ENCODE data around the gene ARHGEF10L.

ARHGEF10L gene

DNA sequence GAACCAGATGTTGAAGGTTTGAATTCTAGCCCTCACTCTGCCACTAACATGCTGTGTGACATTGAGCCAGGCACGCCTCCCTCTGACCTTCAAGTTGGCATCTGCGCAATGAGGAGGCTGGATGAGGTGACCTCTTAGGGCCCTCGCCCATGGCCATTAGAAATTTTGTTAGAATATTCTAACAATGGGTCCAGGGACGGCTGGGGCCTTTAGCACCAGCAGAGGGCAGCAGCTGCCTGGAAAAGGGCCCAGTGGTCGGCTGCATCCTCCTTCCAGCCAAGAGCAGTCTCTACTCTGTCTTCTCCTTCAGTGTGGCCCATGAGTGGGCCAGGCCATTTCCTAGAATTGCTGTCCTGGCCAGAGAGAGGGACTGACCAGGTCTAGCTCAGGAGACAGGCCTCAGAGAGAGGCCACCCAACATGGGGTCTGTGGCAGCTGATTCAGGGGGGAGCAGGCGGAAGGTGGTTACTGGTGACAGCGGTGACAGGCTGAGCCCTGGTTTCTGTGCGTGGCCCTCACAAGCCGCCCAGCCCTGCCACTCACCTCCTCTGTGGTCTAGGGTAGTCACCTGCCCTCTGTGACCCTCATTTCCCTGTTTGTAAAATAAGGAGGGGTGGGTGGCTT, 114.3 kb downstream of the ARHGEF10L start:
- DNase-seq (ENCODE audit: low read depth): no peak
- H3K4me3 ChIP-seq (ENCODE audit: low read length): no peak overlapping the region
- TF ChIP-seq, protein P1, sequence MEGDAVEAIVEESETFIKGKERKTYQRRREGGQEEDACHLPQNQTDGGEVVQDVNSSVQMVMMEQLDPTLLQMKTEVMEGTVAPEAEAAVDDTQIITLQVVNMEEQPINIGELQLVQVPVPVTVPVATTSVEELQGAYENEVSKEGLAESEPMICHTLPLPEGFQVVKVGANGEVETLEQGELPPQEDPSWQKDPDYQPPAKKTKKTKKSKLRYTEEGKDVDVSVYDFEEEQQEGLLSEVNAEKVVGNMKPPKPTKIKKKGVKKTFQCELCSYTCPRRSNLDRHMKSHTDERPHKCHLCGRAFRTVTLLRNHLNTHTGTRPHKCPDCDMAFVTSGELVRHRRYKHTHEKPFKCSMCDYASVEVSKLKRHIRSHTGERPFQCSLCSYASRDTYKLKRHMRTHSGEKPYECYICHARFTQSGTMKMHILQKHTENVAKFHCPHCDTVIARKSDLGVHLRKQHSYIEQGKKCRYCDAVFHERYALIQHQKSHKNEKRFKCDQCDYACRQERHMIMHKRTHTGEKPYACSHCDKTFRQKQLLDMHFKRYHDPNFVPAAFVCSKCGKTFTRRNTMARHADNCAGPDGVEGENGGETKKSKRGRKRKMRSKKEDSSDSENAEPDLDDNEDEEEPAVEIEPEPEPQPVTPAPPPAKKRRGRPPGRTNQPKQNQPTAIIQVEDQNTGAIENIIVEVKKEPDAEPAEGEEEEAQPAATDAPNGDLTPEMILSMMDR (conservative IDR thresholded peaks at IDR 0.05; ENCODE audit: low read depth, low read length): peak; percentile 84

DNA sequence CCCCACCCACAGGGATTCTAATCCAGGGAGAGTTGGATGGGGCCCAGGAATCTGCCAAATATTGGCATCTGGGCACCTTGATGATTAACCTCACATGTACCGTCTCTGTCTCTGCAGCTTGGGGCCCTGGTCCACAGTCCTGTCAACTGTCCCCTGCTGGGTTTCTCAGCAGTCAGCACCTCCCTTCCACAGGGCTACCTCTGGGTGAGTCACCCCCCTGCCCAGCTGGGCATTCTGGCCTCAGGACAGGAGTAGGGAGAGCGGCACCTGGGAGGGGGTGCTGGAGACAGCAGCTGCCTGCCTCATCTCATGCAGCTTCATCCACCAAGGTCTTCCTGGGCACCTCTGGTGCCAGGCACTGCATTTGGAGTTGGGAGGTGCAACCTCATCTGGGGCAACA, 115.0 kb downstream of the ARHGEF10L start:
- TF ChIP-seq, protein P1 (conservative IDR thresholded peaks at IDR 0.05; ENCODE audit: low read depth, low read length): no peak
- H3K4me3 ChIP-seq (ENCODE audit: low read length): no peak overlapping the region
- no peak for DNase-seq (ENCODE audit: low read depth)

DNA sequence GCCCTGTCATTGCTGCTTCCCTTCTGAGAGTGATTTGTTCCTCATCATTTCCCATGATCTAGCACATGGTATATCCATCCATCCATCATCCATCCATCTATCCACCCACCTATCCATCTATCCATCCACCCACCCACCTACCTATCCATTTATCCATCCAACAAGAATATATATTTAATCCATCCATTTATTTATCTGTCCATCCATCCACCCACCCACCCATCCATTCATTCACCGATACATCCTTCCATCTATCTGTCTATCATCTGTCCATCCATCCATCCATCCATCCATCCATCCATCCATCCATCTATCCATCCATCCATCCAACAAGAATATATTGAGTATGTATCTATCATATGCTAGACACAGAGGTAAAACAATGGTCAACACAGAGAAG, 115.7 kb downstream of the ARHGEF10L start:
- H3K4me3 ChIP-seq (ENCODE audit: low read length): no peak overlapping the region
- TF ChIP-seq, protein P1 (conservative IDR thresholded peaks at IDR 0.05; ENCODE audit: low read depth, low read length): no peak
- DNase-seq (ENCODE audit: low read depth): no peak

DNA sequence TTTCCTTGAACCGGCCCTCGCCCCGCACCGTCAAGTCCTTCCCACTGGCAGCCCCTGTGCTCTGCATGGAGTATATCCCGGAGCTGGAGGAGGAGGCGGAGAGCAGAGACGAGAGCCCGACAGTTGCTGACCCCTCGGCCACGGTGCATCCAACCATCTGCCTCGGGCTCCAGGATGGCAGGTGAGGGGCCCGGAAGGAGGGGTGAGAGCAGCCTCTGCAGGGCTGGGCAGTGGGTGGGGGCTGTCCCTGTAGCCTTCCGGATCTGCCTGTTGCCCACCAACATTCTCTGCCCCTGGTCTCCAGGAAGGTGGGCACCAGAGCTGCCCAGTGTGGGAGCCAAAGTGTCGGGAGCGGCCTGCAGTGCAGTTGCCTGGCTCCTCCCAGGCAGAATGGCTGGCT, 116.4 kb downstream of the ARHGEF10L start:
- TF ChIP-seq, protein P1 (conservative IDR thresholded peaks at IDR 0.05; ENCODE audit: low read depth, low read length): no peak
- DNase-seq (ENCODE audit: low read depth): no peak
- no peak overlapping the region for H3K4me3 ChIP-seq (ENCODE audit: low read length)

DNA sequence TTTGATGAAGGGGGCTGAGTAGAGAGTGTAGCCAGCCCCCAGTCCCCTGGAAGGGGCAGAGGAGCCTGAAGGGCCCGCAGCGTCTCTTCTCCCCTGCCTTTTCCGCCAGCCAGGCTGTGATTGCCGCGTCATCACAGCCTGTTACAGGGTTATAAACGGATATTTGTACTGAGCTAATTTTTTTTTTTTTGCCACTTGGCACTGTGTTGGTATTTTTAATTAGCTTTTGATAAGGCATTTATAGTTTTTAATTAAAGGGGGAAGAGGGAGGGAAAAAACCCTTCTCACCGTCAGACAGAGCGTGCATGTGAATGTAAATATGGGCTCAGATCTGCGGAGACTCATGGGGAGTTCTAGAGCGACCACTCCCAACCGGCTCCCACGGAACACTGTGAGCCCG, 117.9 kb downstream of the ARHGEF10L start:
- TF ChIP-seq, protein P1 (conservative IDR thresholded peaks at IDR 0.05; ENCODE audit: low read depth, low read length): no peak
- no peak overlapping the region for H3K4me3 ChIP-seq (ENCODE audit: low read length)
- no peak for DNase-seq (ENCODE audit: low read depth)

DNA sequence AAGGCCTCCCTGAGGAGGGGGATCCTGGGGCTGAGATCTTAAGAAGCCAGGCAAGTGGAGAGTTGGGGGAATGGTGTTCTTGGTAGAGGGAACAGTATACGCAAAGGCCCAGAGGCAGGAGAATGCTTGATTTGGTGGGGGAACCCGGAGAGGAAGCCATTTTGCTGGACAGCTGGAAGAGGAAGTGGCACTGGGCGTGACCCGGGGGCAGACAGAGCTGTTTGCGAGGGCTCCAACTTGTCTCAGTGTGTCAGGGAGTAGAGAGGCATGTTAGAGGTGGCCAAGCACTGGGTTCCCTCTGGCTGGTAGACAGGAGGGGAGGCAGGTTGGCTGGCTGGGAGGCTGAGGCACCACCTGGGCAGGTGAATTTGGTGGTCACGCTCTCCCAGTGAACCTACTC, 119.3 kb downstream of the ARHGEF10L start:
- no peak overlapping the region for H3K4me3 ChIP-seq (ENCODE audit: low read length)
- DNase-seq (ENCODE audit: low read depth): no peak
- TF ChIP-seq, protein P1 (conservative IDR thresholded peaks at IDR 0.05; ENCODE audit: low read depth, low read length): no peak

DNA sequence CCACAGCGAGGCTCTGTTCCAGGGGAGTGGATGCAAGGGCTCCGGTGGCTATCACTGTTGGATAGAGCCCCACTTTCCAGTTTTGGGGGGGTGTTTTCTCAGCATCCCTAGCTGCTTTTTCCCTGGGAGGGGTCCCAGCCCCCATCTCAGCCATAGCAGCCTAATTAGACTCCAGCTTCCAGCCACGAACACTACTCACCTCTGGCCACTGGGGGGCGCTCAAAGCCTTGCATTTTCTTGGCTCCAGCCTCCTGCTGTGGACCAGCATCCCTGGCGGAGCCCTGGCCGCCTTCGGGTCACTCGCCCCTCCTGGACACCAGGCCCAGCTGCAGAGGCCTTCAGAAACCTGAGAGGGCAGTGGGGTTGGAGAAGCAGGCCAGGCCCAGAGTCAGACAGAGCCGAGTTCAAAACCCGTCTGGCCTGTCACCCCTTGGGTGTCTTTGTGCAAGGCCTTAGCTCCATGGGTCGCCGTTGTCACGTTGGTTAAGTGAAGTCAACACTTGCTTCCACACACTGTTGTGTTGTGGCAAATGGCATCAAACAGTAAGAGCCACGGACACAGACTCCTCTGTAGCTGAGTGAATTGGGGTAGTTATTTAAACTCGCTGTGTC, 122.2 kb downstream of the ARHGEF10L start:
- H3K4me3 ChIP-seq (ENCODE audit: low read length): no peak overlapping the region
- TF ChIP-seq, protein P1 (conservative IDR thresholded peaks at IDR 0.05; ENCODE audit: low read depth, low read length): peak; percentile 84
- no peak for DNase-seq (ENCODE audit: low read depth)
